Measurements from ENCODE around the gene RRP1.

Gene RRP1

GRCh38 chr21:43851593-43851992, 62.2 kb downstream of the RRP1 start:
- Histone ChIP-seq H3K27ac (ENCODE audit: low read depth in 2 of 2, low read length in 2 of 2) (no peak overlapping the region), H3K4me3 (ENCODE audit: low read length in 2 of 2) (no peak overlapping the region), H3K4me1 (ENCODE audit: control insufficient read depth in 2 of 2, insufficient read depth in 2 of 2, low read length in 2 of 2) (peaks cover 0 to 4% of the 10 kb centered on the region in 2 donors), H3K27me3 (ENCODE audit: control insufficient read depth in 2 of 2, insufficient read depth in 2 of 2, low read length in 2 of 2) (no peaks in the 10 kb centered on the region), H3K9me3 (ENCODE audit: control insufficient read depth in 2 of 2, low read length in 2 of 2) (no peaks in the 10 kb centered on the region), H3K36me3 (ENCODE audit: control insufficient read depth in 2 of 2, insufficient read depth in 2 of 2, low read length in 2 of 2) (no peaks in the 10 kb centered on the region), H3K9ac (ENCODE audit: low read depth in 1 of 2, low read length in 2 of 2) (no peak overlapping the region)

- peaks cover 0 to 4% of the 10 kb centered on the region in 2 donors for H3K4me1 ChIP-seq (ENCODE audit: control insufficient read depth in 2 of 2, insufficient read depth in 2 of 2, low read length in 2 of 2)
- no peak overlapping the region for H3K9ac ChIP-seq (ENCODE audit: low read depth in 1 of 2, low read length in 2 of 2)
- no peaks in the 10 kb centered on the region for H3K9me3 ChIP-seq (ENCODE audit: control insufficient read depth in 2 of 2, low read length in 2 of 2)
- H3K36me3 ChIP-seq (ENCODE audit: control insufficient read depth in 2 of 2, insufficient read depth in 2 of 2, low read length in 2 of 2): no peaks in the 10 kb centered on the region
- H3K27ac ChIP-seq (ENCODE audit: low read depth in 2 of 2, low read length in 2 of 2): no peak overlapping the region
- H3K27me3 ChIP-seq (ENCODE audit: control insufficient read depth in 2 of 2, insufficient read depth in 2 of 2, low read length in 2 of 2): no peaks in the 10 kb centered on the region
- H3K4me3 ChIP-seq (ENCODE audit: low read length in 2 of 2): no peak overlapping the region
Measured at GRCh38 chr21:43853851-43854772, 64.7 kb downstream of the RRP1 start.
